Immature natural killer cell (primary cell): ENCODE measurements around the gene HACL1. TPM values are rescaled to one million over a fixed set of nuclear protein-coding genes. Genes with fewer than 3 reads are reported as not detected.
"Not testable (repeated sequence)": the region's sequence is repeated elsewhere in the genome, so short reads cannot be mapped to it uniquely, and the experiment has no call there.

ENCODE experiments used
- DNase-seq, 3 donors: peaks; one replicate each; pipeline ENCODE4 v3.0.0; 2022; ENCODE audit warnings: mixed read lengths in 1 of 3
- H3K27ac Mint-ChIP-seq, 6 donors: one replicate each; pipeline ENCODE4 v1.8.0; 2020; ENCODE audit warnings: mixed read lengths in 6 of 6, mild to moderate bottlenecking in 5 of 6, inconsistent platforms in 4 of 6, moderate library complexity in 3 of 6
- H3K27me3 Mint-ChIP-seq, 3 donors: one replicate each; pipeline ENCODE4 v1.8.0; 2020 to 2021; ENCODE audit warnings: low read depth in 3 of 3, mild to moderate bottlenecking in 3 of 3, mixed read lengths in 3 of 3, moderate library complexity in 3 of 3, inconsistent platforms in 1 of 3
- H3K36me3 Mint-ChIP-seq, 3 donors: one replicate each; pipeline ENCODE4 v1.8.0; 2020; ENCODE audit warnings: mixed read lengths in 3 of 3, inconsistent platforms in 2 of 3, mild to moderate bottlenecking in 2 of 3
- H3K4me1 Mint-ChIP-seq, 2 donors: one replicate each; pipeline ENCODE4 v1.8.0; 2020; ENCODE audit warnings: inconsistent platforms in 2 of 2, mild to moderate bottlenecking in 2 of 2, mixed read lengths in 2 of 2, moderate library complexity in 1 of 2
- H3K4me3 Mint-ChIP-seq, 5 donors: one replicate each; pipeline ENCODE4 v1.8.0; 2020; ENCODE audit warnings: mild to moderate bottlenecking in 5 of 5, mixed read lengths in 5 of 5, inconsistent platforms in 3 of 5, moderate library complexity in 3 of 5
- H3K9me3 Mint-ChIP-seq, 6 donors: one replicate each; pipeline ENCODE4 v1.8.0; 2020; ENCODE audit warnings: mild to moderate bottlenecking in 6 of 6, mixed read lengths in 6 of 6, inconsistent platforms in 4 of 6, moderate library complexity in 3 of 6
- polyA plus RNA-seq, 3 donors: library from polyadenylated mRNA; unstranded; fragments of 300-500 nt; fragmentation: Illumina TruSeq; gene quantifications; one replicate each; pipeline ENCODE4 v1.2.3, GENCODE V29; 2021

The HACL1 gene
- polyA plus RNA-seq, 3 donors from 2014 or later: 29.9 to 38.9 (median 32.3) TPM

- Mint-ChIP-seq H3K36me3 (peaks cover 0 to 19% (median 0%) of the 10 kb centered on the region in 3 donors), H3K27ac (no peak overlapping the region), H3K27me3 (peaks cover 0 to 4% (median 0%) of the 10 kb centered on the region in 3 donors), H3K9me3 (no peaks in the 10 kb centered on the region), H3K4me1 (peaks cover 53 to 60% of the 10 kb centered on the region in 2 donors), H3K4me3 (peak overlapping the region in 1 of 5 donors; percentile 15)
- DNase-seq: no peak
Observed at GRCh38 chr3:15635121-15635661, 33.8 kb upstream of the HACL1 start.

GRCh38 chr3:15634671-15635070, 33.3 kb upstream of the HACL1 start:
- Mint-ChIP-seq H3K4me3 (peak overlapping the region in 1 of 5 donors; percentile 15), H3K27ac (peak overlapping the region in 1 of 6 donors; percentile 32), H3K9me3 (no peaks in the 10 kb centered on the region), H3K27me3 (peaks cover 0 to 4% (median 0%) of the 10 kb centered on the region in 3 donors), H3K36me3 (peaks cover 0 to 19% (median 0%) of the 10 kb centered on the region in 3 donors), H3K4me1 (peaks cover 56 to 65% of the 10 kb centered on the region in 2 donors)
- no peak for DNase-seq

- Mint-ChIP-seq H3K4me1 (peaks cover 56 to 66% of the 10 kb centered on the region in 2 donors), H3K27ac (peak overlapping the region in 1 of 6 donors; percentile 17), H3K4me3 (no peak overlapping the region), H3K27me3 (peaks cover 0 to 4% (median 0%) of the 10 kb centered on the region in 3 donors), H3K9me3 (no peaks in the 10 kb centered on the region), H3K36me3 (peaks cover 0 to 19% (median 0%) of the 10 kb centered on the region in 3 donors)
- no peak for DNase-seq
Observed at GRCh38 chr3:15633766-15634598, 32.6 kb upstream of the HACL1 start.

GRCh38 chr3:15633159-15633558, 31.8 kb upstream of the HACL1 start:
- Mint-ChIP-seq H3K4me3 (no peak overlapping the region), H3K36me3 (peaks cover 0 to 19% (median 0%) of the 10 kb centered on the region in 3 donors), H3K27ac (no peak overlapping the region), H3K9me3 (no peaks in the 10 kb centered on the region), H3K27me3 (peaks cover 0 to 4% (median 0%) of the 10 kb centered on the region in 3 donors), H3K4me1 (peaks cover 51 to 59% of the 10 kb centered on the region in 2 donors)
- no peak for DNase-seq

DNA sequence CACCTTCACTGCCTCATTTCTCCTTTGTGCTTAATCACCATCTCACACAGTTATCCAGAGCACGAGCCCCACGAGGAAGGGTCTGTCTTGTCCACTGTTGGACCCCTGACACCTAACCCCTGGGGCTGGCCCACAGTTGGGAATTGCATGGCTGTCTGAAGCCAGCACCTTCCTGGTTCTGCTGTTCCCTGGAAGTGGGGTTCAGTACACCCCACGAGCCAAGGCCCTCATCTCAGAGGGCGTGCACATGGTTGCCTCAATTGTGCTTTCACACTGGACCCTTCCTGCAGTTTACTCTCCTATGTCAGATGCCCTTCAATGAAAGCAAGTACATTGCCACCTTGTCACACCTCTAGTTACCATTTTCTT, 30.8 kb upstream of the HACL1 start:
- H3K27ac Mint-ChIP-seq: peak overlapping the region in 2 of 6 donors; percentile 2 to 77
- no peaks in the 10 kb centered on the region for H3K9me3 Mint-ChIP-seq
- peaks cover 0 to 4% (median 0%) of the 10 kb centered on the region in 3 donors for H3K27me3 Mint-ChIP-seq
- H3K4me3 Mint-ChIP-seq: peak overlapping the region in 1 of 5 donors; percentile 7
- no peak for DNase-seq
- H3K4me1 Mint-ChIP-seq: peaks cover 41 to 49% of the 10 kb centered on the region in 2 donors
- peaks cover 0 to 23% (median 0%) of the 10 kb centered on the region in 3 donors for H3K36me3 Mint-ChIP-seq

GRCh38 chr3:15631426-15632211, 30.2 kb upstream of the HACL1 start:
- peak overlapping the region in 3 of 6 donors; percentile 2 to 77 (median 69) for H3K27ac Mint-ChIP-seq
- H3K4me3 Mint-ChIP-seq: peak overlapping the region in 1 of 5 donors; percentile 7
- H3K4me1 Mint-ChIP-seq: peaks cover 36 to 44% of the 10 kb centered on the region in 2 donors
- DNase-seq: no peak
- H3K27me3 Mint-ChIP-seq: peaks cover 0 to 4% (median 2%) of the 10 kb centered on the region in 3 donors
- no peaks in the 10 kb centered on the region for H3K9me3 Mint-ChIP-seq
- H3K36me3 Mint-ChIP-seq: peaks cover 0 to 23% (median 0%) of the 10 kb centered on the region in 3 donors

DNA sequence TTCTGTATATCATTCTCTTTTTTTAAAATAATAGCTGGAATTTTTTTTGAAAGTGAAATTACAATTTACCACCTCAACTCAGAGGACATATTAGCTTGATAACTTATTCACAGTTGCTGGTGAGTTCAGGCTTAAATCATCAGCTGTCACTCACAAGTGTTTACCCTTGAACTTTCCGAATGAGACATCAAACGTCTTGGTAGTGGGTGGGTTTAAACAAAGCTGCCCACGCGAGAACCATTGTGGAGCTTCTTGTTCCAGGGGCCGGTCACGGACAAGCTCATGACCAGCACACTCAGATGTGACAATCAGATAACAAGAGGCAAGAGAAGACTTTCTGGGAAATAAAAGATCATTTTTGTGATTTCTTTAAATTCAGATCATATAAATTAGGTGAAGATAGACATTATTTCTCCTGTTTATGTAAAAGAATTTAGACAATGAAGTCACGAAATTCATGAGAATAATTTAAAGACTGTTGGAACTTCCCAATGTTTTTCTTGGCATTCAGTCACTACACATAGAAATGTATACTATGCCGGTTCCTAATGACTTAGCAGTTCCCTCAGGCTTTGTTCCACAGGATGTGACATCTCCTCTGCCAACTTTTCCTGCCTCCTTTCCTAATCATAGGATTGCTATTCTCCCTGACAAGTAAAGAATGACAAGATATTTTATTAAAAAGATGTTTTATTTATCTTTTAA, 29.4 kb upstream of the HACL1 start:
- Mint-ChIP-seq H3K27me3 (peaks cover 0 to 4% (median 2%) of the 10 kb centered on the region in 3 donors), H3K36me3 (peaks cover 0 to 20% (median 0%) of the 10 kb centered on the region in 3 donors), H3K9me3 (no peaks in the 10 kb centered on the region), H3K27ac (peak overlapping the region in 3 of 6 donors; percentile 46 to 74 (median 64)), H3K4me3 (peak overlapping the region; percentile 71 to 80 (median 75)), H3K4me1 (peaks cover 27 to 35% of the 10 kb centered on the region in 2 donors)
- DNase-seq: no peak

DNA sequence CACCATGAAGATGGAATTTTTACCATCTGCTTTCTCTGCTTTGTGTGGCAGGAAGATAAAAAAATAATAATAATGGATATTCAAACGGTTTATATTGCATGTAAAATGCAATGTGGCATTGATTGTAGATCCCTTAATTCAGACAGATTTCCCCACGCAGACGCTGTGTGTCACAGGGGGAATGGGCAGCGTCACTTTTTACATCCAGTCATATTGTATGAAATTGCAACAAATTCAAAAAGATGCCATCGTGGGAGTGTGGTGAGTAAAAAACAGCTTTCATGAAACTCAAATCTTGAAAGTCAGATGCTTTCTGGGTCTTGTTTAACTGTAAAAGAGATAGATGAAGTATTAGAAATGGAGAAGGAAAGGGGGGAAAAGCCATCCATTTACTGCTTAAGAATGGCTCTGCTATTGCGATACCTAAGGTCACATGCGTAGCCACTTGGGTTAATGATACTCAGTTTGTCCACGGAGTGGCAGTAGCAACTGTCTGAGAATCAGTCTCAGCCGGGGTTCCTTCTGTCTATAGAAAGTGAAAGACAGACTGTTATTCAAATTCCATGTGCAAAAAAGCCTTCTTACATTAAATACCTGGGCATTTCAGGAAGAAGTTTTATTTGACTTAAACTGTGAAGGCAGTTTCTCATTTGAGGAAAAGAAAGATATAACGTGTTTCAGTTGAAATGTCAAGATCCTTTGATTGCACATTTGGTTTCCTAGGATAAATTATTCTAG, 28.7 kb upstream of the HACL1 start:
- Mint-ChIP-seq H3K27me3 (peaks cover 0 to 4% (median 2%) of the 10 kb centered on the region in 3 donors), H3K4me3 (peak overlapping the region; percentile 71 to 80 (median 75)), H3K4me1 (peaks cover 23 to 33% of the 10 kb centered on the region in 2 donors), H3K27ac (peak overlapping the region in 4 of 6 donors; percentile 1 to 74 (median 66)), H3K36me3 (peaks cover 0 to 19% (median 0%) of the 10 kb centered on the region in 3 donors), H3K9me3 (no peaks in the 10 kb centered on the region)
- DNase-seq: peak; percentile 68 to 75 (median 74)

GRCh38 chr3:15628967-15629366, 27.6 kb upstream of the HACL1 start:
- H3K4me3 Mint-ChIP-seq: no peak overlapping the region
- H3K9me3 Mint-ChIP-seq: no peaks in the 10 kb centered on the region
- H3K36me3 Mint-ChIP-seq: peaks cover 0 to 15% (median 1%) of the 10 kb centered on the region in 3 donors
- no peak overlapping the region for H3K27ac Mint-ChIP-seq
- no peak for DNase-seq
- H3K4me1 Mint-ChIP-seq: peaks cover 29 to 37% of the 10 kb centered on the region in 2 donors
- peaks cover 0 to 4% (median 2%) of the 10 kb centered on the region in 3 donors for H3K27me3 Mint-ChIP-seq

DNA sequence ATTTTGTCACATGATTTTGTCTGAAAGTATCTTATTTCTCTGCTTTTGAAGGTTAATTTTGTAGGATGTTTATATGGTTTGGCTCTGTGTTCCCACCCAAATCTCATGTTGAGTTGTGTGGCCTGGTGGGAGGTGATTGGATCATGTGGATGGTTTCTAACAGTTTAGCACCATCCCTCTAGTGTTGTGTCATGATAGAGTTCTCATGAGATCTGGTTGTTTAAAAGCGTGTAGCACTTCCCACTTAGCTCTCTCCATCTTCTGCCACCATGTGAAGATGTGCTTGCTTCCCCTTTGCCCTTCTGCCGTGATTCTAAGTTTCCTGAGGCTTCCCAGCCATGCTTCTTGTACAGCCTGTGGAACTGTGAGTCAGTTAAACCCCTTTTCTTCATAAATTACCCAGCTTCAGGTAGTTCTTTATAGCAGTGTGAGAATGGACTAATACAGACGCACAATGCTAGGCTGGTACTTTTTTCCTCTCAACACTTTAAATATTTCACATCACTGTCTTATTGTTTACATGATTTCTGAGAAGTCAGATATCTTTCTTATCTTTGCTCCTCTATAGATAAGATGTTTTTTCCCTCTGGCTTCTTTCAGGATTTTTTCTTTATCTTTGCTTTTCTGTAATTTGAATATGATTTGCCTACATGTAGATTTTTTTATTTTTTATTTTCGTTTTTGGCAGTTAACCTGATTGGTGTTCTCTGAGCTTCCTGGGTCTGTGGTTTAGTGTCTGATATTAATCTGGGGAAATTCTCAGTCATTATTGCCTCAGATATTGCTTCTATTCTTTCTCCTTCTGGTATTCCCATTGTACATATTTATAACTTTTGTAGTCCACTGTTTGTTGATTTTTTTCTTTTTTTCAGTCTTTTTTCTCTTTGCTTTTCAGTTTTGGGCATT, 22.4 kb upstream of the HACL1 start:
- Mint-ChIP-seq H3K27ac (peak overlapping the region; percentile 8 to 86 (median 50)), H3K36me3 (peaks cover 25 to 47% (median 45%) of the 10 kb centered on the region in 3 donors), H3K27me3 (peaks cover 2 to 5% (median 5%) of the 10 kb centered on the region in 3 donors), H3K9me3 (peaks cover 17 to 25% (median 19%) of the 10 kb centered on the region in 6 donors), H3K4me1 (peaks cover 17 to 19% of the 10 kb centered on the region in 2 donors), H3K4me3 (peak overlapping the region; percentile 10 to 76 (median 43))
- DNase-seq: peak in 1 of 3 donors; percentile 40

GRCh38 chr3:15619659-15620464, 18.5 kb upstream of the HACL1 start:
- peaks cover 16 to 17% of the 10 kb centered on the region in 2 donors for H3K4me1 Mint-ChIP-seq
- H3K36me3 Mint-ChIP-seq: peaks cover 25 to 53% (median 46%) of the 10 kb centered on the region in 3 donors
- not testable (repeated sequence) for H3K27ac Mint-ChIP-seq, DNase-seq, H3K4me3 Mint-ChIP-seq, H3K27me3 Mint-ChIP-seq
- peaks cover 17 to 25% (median 19%) of the 10 kb centered on the region in 6 donors for H3K9me3 Mint-ChIP-seq
